Neuronal stem cell (in vitro differentiated cells): ENCODE measurements around the gene AATK.

Experiments used
- DNase-seq: peaks from one replicate; pipeline ENCODE4 v3.0.0-alpha.2; 2013; ENCODE audit warnings: low spot score
- H2AFZ ChIP-seq: one replicate; pipeline ENCODE4 v1.6.1; 2013; ENCODE audit warnings: mild to moderate bottlenecking, low read length, inconsistent platforms
- H2AK5ac ChIP-seq: 2 replicates; pipeline ENCODE4 v1.6.1; 2013; ENCODE audit warnings: low read depth, mild to moderate bottlenecking, inconsistent platforms, low read length, moderate library complexity, mixed read lengths
- H2BK120ac ChIP-seq: 2 replicates; pipeline ENCODE4 v1.6.1; 2013; ENCODE audit warnings: low read depth, mild to moderate bottlenecking, inconsistent platforms, low read length, moderate library complexity, mixed read lengths
- H2BK12ac ChIP-seq: one replicate; pipeline ENCODE4 v1.6.1; 2013; ENCODE audit warnings: low read length, inconsistent platforms
- H2BK15ac ChIP-seq: 2 replicates; pipeline ENCODE4 v1.6.1; 2013; ENCODE audit warnings: mild to moderate bottlenecking, low read length, inconsistent platforms, mixed read lengths
- H2BK5ac ChIP-seq: one replicate; pipeline ENCODE4 v1.6.1; 2013; ENCODE audit warnings: inconsistent platforms, mild to moderate bottlenecking, low read length, moderate library complexity
- H3K14ac ChIP-seq: one replicate; pipeline ENCODE4 v1.6.1; 2013; ENCODE audit warnings: low read length, inconsistent platforms
- H3K18ac ChIP-seq: 2 replicates; pipeline ENCODE4 v1.6.1; 2013; ENCODE audit warnings: low read length, inconsistent platforms
- H3K23ac ChIP-seq: 2 replicates; pipeline ENCODE4 v1.6.1; 2013; ENCODE audit warnings: low read depth, mild to moderate bottlenecking, mixed read lengths, low read length, inconsistent platforms; ENCODE audit not compliant: poor library complexity
- H3K27ac ChIP-seq: replicated peaks from 3 replicates; pipeline ENCODE4 v1.5.1; 2013; ENCODE audit warnings: low read length, inconsistent platforms
- H3K27me3 ChIP-seq, 3 experiments: 2 replicates each; pipeline ENCODE4 v1.6.1; 2013; ENCODE audit warnings: low read length in 3 of 3, mild to moderate bottlenecking in 2 of 3, inconsistent platforms in 1 of 3, low read depth in 1 of 3, mixed read lengths in 1 of 3, moderate library complexity in 1 of 3; ENCODE audit not compliant: control insufficient read depth in 3 of 3, insufficient read depth in 3 of 3
- H3K36me3 ChIP-seq, 2 donors: replicated peaks in 1 of 2; 2 replicates each; pipeline ENCODE4 v1.6.1; 2013; ENCODE audit warnings: low read length in 2 of 2; ENCODE audit not compliant: control insufficient read depth in 2 of 2, insufficient read depth in 2 of 2
- H3K4ac ChIP-seq: 2 replicates; pipeline ENCODE4 v1.6.1; 2013; ENCODE audit warnings: inconsistent platforms, mild to moderate bottlenecking, low read length, moderate library complexity
- H3K4me1 ChIP-seq, 2 donors: 1 replicate in 1 of 2; 2 replicates in 1 of 2; pipeline ENCODE4 v1.6.1; 2013; ENCODE audit warnings: low read length in 2 of 2, low read depth in 1 of 2; ENCODE audit not compliant: control insufficient read depth in 2 of 2, insufficient read depth in 1 of 2
- H3K4me2 ChIP-seq: one replicate; pipeline ENCODE4 v1.6.1; 2013; ENCODE audit warnings: mild to moderate bottlenecking, low read length, inconsistent platforms; ENCODE audit not compliant: insufficient read depth, poor library complexity, severe bottlenecking
- H3K4me3 ChIP-seq, 2 donors: 2 replicates each; pipeline ENCODE4 v1.5.1; 2013; ENCODE audit warnings: low read length in 2 of 2, mild to moderate bottlenecking in 2 of 2, inconsistent platforms in 1 of 2, moderate library complexity in 1 of 2
- H3K79me1 ChIP-seq: one replicate; pipeline ENCODE4 v1.6.1; 2013; ENCODE audit warnings: low read depth, mild to moderate bottlenecking, inconsistent platforms, low read length, moderate library complexity
- H3K9ac ChIP-seq: one replicate; pipeline ENCODE4 v1.6.1; 2013; ENCODE audit warnings: mild to moderate bottlenecking, low read depth, low read length, inconsistent platforms; ENCODE audit not compliant: poor library complexity
- H3K9me3 ChIP-seq, 2 donors: replicated peaks in 1 of 2; 2 replicates each; pipeline versions ENCODE3 to v1.6.1; 2013; ENCODE audit warnings: low read length in 2 of 2, mild to moderate bottlenecking in 2 of 2, inconsistent platforms in 1 of 2, low read depth in 1 of 2, mixed read lengths in 1 of 2, moderate library complexity in 1 of 2; ENCODE audit not compliant: control insufficient read depth in 2 of 2, insufficient read depth in 1 of 2
- H4K8ac ChIP-seq: one replicate; pipeline ENCODE4 v1.6.1; 2013; ENCODE audit warnings: low read depth, mild to moderate bottlenecking, inconsistent platforms, low read length, moderate library complexity
- H4K91ac ChIP-seq: one replicate; pipeline ENCODE4 v1.6.1; 2013; ENCODE audit warnings: low read length, low read depth, mild to moderate bottlenecking, inconsistent platforms; ENCODE audit not compliant: poor library complexity
- WGBS, 2 donors: extraction: QIAGEN DNeasy Blood & Tissue Kit; methylation state at CpG; one replicate each; pipeline ENCODE4 v1.1.7; 2013; ENCODE audit warnings: missing lambda C conversion rate in 2 of 2, mixed read lengths in 1 of 2; ENCODE audit not compliant: insufficient read length in 2 of 2, insufficient replicate concordance in 1 of 2; ENCODE audit errors: extremely low coverage in 2 of 2; 5-methylcytosine and 5-hydroxymethylcytosine counted together

AATK gene

DNA sequence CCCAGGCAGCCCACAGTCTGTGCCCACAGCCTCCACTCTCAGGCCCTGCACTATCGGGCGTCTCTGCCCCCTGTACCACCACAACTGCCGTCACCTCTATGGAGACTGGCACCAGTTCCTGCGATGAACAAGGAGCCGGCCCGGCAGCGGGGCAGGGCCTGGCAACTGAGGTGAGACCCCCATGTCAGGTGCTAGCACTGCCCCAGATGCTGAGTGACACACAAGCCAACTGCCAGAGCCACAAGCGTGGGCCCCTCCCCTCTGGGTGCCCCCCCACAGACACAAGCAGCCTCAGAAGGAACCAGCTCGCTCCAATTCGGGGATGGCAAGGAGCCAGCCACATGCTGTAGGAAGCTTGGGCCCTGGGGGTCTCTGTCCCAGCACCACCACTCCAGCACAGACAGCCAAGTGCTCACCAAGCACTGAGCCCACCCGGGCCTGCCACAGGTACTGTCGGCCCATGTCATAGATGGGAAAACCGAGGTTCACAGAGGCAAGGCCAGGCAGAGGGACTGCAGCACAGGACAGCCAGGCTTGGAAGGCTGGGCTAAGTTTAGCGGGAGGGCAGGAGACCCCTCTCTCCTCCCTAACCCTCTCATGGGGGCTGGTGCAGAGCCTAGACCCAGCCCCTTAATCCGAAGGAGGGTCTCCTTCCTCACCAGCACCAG, 2.2 kb downstream of the AATK start:
- no peak for DNase-seq
- no peak overlapping the region for H4K91ac ChIP-seq
- H3K4me2 ChIP-seq: no peak overlapping the region
- no peak overlapping the region for H2BK5ac ChIP-seq
- no peak overlapping the region for H3K23ac ChIP-seq
- peak overlapping the region; percentile 99 for H2AK5ac ChIP-seq
- no peaks in the 10 kb centered on the region for H3K36me3 ChIP-seq
- H3K4ac ChIP-seq: no peak overlapping the region
- no peak overlapping the region for H3K27ac ChIP-seq
- peak overlapping the region; percentile 38 for H3K14ac ChIP-seq
- peaks cover 12 to 19% of the 10 kb centered on the region in 2 donors for H3K4me1 ChIP-seq
- peaks cover 0 to 11% (median 2%) of the 10 kb centered on the region in 3 experiments for H3K27me3 ChIP-seq
- peak overlapping the region; percentile 58 for H2BK12ac ChIP-seq
- peak overlapping the region; percentile 72 for H2BK120ac ChIP-seq
- H3K4me3 ChIP-seq: no peak overlapping the region
- peaks cover 4% of the 10 kb centered on the region for H3K79me1 ChIP-seq
- H4K8ac ChIP-seq: no peak overlapping the region
- peak overlapping the region; percentile 70 for H3K9ac ChIP-seq
- no CpG with 5 or more reads among the region's 15 CpGs for WGBS, 2 donors
- no peaks in the 10 kb centered on the region for H3K9me3 ChIP-seq
- H2AFZ ChIP-seq: no peak overlapping the region
- H3K18ac ChIP-seq: peak overlapping the region; percentile 57
- H2BK15ac ChIP-seq: peak overlapping the region; percentile 92

DNA sequence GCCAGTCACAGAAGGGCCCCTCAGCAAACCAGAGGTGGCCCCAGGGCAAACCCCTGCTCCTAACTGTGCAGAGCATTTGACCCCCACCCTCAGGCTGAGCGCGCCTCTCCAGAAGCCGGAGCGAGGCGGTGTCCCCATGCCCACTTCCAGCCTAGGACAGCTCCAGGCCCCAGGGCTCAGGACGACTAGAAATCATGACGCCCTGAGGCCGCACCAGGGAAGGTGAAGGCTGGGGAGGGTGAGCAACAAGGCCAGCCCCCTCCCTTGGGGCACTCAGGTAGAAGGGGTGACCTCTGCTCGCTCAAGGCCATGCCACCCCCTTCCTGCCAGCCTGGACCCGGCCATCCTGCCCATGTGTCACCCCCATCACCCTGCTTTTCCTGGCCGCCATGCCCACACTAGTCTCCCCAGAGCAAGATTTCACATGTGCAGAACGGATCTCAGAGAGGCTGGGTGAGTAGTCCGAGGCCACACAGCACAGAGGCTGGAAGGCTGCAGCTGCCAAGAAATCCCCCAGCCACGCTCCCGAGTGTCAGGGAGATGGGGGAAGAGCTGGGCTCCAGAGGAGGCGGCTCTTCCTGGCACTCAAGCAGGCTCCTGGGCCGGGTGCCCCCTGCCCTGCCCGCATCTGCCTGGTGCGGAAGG, 2.8 kb downstream of the AATK start:
- WGBS, 2 donors: no CpG with 5 or more reads among the region's 19 CpGs
- H2BK15ac ChIP-seq: peak overlapping the region; percentile 58
- no peaks in the 10 kb centered on the region for H3K36me3 ChIP-seq
- H3K9me3 ChIP-seq: no peaks in the 10 kb centered on the region
- H4K91ac ChIP-seq: no peak overlapping the region
- DNase-seq: no peak
- H2BK12ac ChIP-seq: peak overlapping the region; percentile 58
- H3K14ac ChIP-seq: no peak overlapping the region
- no peak overlapping the region for H2AFZ ChIP-seq
- H3K27me3 ChIP-seq: peaks cover 0 to 13% (median 2%) of the 10 kb centered on the region in 3 experiments
- no peak overlapping the region for H3K27ac ChIP-seq
- H2BK120ac ChIP-seq: no peak overlapping the region
- no peak overlapping the region for H3K18ac ChIP-seq
- peaks cover 12 to 19% of the 10 kb centered on the region in 2 donors for H3K4me1 ChIP-seq
- H3K4ac ChIP-seq: no peak overlapping the region
- peak overlapping the region; percentile 44 for H3K9ac ChIP-seq
- H3K23ac ChIP-seq: peak overlapping the region; percentile 85
- H2BK5ac ChIP-seq: no peak overlapping the region
- H3K4me3 ChIP-seq: no peak overlapping the region
- H2AK5ac ChIP-seq: peak overlapping the region; percentile 70
- no peak overlapping the region for H4K8ac ChIP-seq
- H3K4me2 ChIP-seq: no peak overlapping the region
- H3K79me1 ChIP-seq: peaks cover 4% of the 10 kb centered on the region

GRCh38 chr17:81162491-81162890, 3.5 kb downstream of the AATK start:
- Histone ChIP-seq H2AK5ac (peak overlapping the region; percentile 70), H3K23ac (peak overlapping the region; percentile 11), H3K9me3 (no peaks in the 10 kb centered on the region), H3K14ac (peak overlapping the region; percentile 8), H4K8ac (no peak overlapping the region), H2AFZ (no peak overlapping the region), H2BK120ac (no peak overlapping the region), H2BK12ac (no peak overlapping the region), H3K27me3 (peaks cover 0 to 15% (median 2%) of the 10 kb centered on the region in 3 experiments), H4K91ac (no peak overlapping the region), H3K79me1 (peaks cover 4% of the 10 kb centered on the region), H3K4me2 (no peak overlapping the region), H3K27ac (no peak overlapping the region), H2BK15ac (peak overlapping the region; percentile 17), H3K4me1 (peaks cover 12 to 19% of the 10 kb centered on the region in 2 donors), H3K9ac (peak overlapping the region; percentile 44), H3K36me3 (no peaks in the 10 kb centered on the region), H3K4me3 (no peak overlapping the region), H3K4ac (peak overlapping the region; percentile 0), H3K18ac (no peak overlapping the region), H2BK5ac (peak overlapping the region; percentile 75)
- no CpG with 5 or more reads among the region's 11 CpGs for WGBS, 2 donors
- DNase-seq: no peak

- Histone ChIP-seq H3K36me3 (no peaks in the 10 kb centered on the region), H3K79me1 (peaks cover 4% of the 10 kb centered on the region), H2BK120ac (no peak overlapping the region), H3K9me3 (no peaks in the 10 kb centered on the region), H3K14ac (no peak overlapping the region), H2AK5ac (no peak overlapping the region), H3K23ac (peak overlapping the region; percentile 11), H2BK12ac (no peak overlapping the region), H3K9ac (no peak overlapping the region), H2BK15ac (no peak overlapping the region), H3K4me3 (no peak overlapping the region), H3K18ac (no peak overlapping the region), H3K27ac (no peak overlapping the region), H3K4ac (no peak overlapping the region), H3K4me1 (peaks cover 12 to 19% of the 10 kb centered on the region in 2 donors), H3K27me3 (peaks cover 0 to 15% (median 2%) of the 10 kb centered on the region in 3 experiments), H3K4me2 (no peak overlapping the region), H4K8ac (no peak overlapping the region), H2AFZ (no peak overlapping the region), H2BK5ac (peak overlapping the region; percentile 75), H4K91ac (no peak overlapping the region)
- WGBS, 2 donors: no CpG with 5 or more reads among the region's 16 CpGs
- no peak for DNase-seq
Observed at GRCh38 chr17:81161972-81162371, 4.0 kb downstream of the AATK start.
